Thyroid gland (tissue), 4 donors: Measurements from ENCODE around the gene COX6A2.

ENCODE experiments used
- POLR2A ChIP-seq, 2 donors: fragments of 450-650 bp; IDR thresholded peaks; one replicate each; pipeline ENCODE4 v1.6.1; 2017; ENCODE audit warnings: antibody characterized with exemption in 2 of 2, mild to moderate bottlenecking in 2 of 2, moderate library complexity in 1 of 2
- TF ChIP-seq, protein P1 (sequence below), 6 experiments: fragments of 200-600 bp in 3 of 6; fragments of 450-650 bp in 3 of 6; sonication (generic) in 3 of 6; IDR thresholded peaks; one replicate each; pipeline ENCODE4 v1.5.1; 2016 to 2019; ENCODE audit warnings: antibody characterized with exemption in 6 of 6, mild to moderate bottlenecking in 2 of 6, inconsistent platforms in 1 of 6, moderate library complexity in 1 of 6

- TF ChIP-seq, protein P1, sequence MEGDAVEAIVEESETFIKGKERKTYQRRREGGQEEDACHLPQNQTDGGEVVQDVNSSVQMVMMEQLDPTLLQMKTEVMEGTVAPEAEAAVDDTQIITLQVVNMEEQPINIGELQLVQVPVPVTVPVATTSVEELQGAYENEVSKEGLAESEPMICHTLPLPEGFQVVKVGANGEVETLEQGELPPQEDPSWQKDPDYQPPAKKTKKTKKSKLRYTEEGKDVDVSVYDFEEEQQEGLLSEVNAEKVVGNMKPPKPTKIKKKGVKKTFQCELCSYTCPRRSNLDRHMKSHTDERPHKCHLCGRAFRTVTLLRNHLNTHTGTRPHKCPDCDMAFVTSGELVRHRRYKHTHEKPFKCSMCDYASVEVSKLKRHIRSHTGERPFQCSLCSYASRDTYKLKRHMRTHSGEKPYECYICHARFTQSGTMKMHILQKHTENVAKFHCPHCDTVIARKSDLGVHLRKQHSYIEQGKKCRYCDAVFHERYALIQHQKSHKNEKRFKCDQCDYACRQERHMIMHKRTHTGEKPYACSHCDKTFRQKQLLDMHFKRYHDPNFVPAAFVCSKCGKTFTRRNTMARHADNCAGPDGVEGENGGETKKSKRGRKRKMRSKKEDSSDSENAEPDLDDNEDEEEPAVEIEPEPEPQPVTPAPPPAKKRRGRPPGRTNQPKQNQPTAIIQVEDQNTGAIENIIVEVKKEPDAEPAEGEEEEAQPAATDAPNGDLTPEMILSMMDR (IDR thresholded peaks at IDR 0.05): no peak
- no peak for TF ChIP-seq POLR2A (IDR thresholded peaks at IDR 0.05)
Observed at GRCh38 chr16:31395647-31396046, 32.5 kb downstream of the COX6A2 start.
